ENCODE results near the gene SORBS1.
A peak's percentile ranks its signal among the peaks of the same experiment; 100 is the strongest.

SORBS1 gene

DNA sequence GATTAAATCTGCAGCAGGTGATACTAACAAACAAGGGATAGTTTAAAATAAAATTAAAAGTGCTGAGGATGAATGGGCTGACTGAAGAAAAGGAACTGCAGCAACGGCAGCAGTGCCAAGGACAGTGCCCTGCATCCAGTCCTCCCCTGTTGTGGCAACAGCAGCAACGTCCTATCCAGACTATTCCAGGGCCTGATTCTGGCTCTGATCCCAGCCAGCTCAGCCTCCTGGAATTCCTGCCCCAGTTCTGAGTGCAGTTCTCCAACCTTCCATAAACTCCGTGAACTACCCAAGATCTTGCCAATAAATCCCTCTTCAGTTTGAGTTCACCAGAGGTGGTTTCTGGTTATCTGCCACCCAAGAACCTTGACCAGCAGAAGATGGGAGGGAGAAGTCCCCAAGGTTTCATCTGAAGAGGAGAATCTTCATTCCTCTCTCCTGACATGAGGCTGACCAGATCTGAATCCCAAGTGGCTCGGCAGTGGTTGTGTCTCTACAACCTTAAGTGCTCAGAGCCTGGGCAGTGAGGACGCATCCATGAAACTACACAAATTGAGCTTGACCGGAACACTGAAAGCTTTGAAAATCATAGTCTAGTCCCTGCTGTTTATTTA, 115.8 kb downstream of the SORBS1 start:
- TF ChIP-seq EGR1 (IDR thresholded peaks at IDR 0.05): no peak
- TF ChIP-seq, protein P1, sequence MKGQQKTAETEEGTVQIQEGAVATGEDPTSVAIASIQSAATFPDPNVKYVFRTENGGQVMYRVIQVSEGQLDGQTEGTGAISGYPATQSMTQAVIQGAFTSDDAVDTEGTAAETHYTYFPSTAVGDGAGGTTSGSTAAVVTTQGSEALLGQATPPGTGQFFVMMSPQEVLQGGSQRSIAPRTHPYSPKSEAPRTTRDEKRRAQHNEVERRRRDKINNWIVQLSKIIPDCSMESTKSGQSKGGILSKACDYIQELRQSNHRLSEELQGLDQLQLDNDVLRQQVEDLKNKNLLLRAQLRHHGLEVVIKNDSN (IDR thresholded peaks at IDR 0.05): no peak
- TF ChIP-seq, protein P2, sequence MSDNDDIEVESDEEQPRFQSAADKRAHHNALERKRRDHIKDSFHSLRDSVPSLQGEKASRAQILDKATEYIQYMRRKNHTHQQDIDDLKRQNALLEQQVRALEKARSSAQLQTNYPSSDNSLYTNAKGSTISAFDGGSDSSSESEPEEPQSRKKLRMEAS (IDR thresholded peaks at IDR 0.05): no peak
- no peak for TF ChIP-seq YY1 (IDR thresholded peaks at IDR 0.05; ENCODE audit: low read depth)
- TF ChIP-seq EP300 (IDR thresholded peaks at IDR 0.05; ENCODE audit: borderline replicate concordance): no peak
- TF ChIP-seq CREB1 (IDR thresholded peaks at IDR 0.05; ENCODE audit: low read depth): no peak
- TF ChIP-seq TEAD4 (IDR thresholded peaks at IDR 0.05): peak; percentile 84
- TF ChIP-seq ZBTB7A (IDR thresholded peaks at IDR 0.05; ENCODE audit: low read depth): no peak
- TF ChIP-seq NFIC (IDR thresholded peaks at IDR 0.05): peak; percentile 76
- no peak for TF ChIP-seq FOXM1 (IDR thresholded peaks at IDR 0.05; ENCODE audit: borderline replicate concordance, low read depth)
- no peak for TF ChIP-seq CEBPB (IDR thresholded peaks at IDR 0.05)

DNA sequence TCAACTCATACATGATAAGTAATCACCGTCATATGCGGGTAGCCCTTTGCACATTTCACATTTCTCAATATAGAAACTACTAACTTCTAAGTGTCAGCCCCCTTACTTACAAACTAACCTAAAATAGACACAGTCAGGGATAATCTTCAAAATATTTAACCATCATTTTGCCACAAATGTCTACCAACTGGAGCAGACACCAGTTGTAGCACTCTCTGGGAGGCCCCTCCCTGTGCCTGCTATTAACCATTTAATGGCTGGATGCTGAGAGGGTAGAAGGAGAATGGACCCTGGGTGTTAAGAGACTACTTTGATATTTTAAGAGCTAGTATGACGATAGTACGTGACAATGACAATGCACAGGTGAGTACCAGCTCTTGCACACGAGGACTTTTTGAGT, 116.4 kb downstream of the SORBS1 start:
- TF ChIP-seq, protein P2 (IDR thresholded peaks at IDR 0.05): no peak
- TF ChIP-seq CEBPB (IDR thresholded peaks at IDR 0.05) (no peak), RAD21 (IDR thresholded peaks at IDR 0.05; ENCODE audit: low read depth) (no peak), EP300 (IDR thresholded peaks at IDR 0.05; ENCODE audit: borderline replicate concordance) (no peak), NFIC (IDR thresholded peaks at IDR 0.05) (no peak), FOXM1 (IDR thresholded peaks at IDR 0.05; ENCODE audit: borderline replicate concordance, low read depth) (no peak), TCF12 (IDR thresholded peaks at IDR 0.05; ENCODE audit: low read depth) (no peak)
- TF ChIP-seq, protein P1 (IDR thresholded peaks at IDR 0.05): no peak
- TF ChIP-seq, protein P3, sequence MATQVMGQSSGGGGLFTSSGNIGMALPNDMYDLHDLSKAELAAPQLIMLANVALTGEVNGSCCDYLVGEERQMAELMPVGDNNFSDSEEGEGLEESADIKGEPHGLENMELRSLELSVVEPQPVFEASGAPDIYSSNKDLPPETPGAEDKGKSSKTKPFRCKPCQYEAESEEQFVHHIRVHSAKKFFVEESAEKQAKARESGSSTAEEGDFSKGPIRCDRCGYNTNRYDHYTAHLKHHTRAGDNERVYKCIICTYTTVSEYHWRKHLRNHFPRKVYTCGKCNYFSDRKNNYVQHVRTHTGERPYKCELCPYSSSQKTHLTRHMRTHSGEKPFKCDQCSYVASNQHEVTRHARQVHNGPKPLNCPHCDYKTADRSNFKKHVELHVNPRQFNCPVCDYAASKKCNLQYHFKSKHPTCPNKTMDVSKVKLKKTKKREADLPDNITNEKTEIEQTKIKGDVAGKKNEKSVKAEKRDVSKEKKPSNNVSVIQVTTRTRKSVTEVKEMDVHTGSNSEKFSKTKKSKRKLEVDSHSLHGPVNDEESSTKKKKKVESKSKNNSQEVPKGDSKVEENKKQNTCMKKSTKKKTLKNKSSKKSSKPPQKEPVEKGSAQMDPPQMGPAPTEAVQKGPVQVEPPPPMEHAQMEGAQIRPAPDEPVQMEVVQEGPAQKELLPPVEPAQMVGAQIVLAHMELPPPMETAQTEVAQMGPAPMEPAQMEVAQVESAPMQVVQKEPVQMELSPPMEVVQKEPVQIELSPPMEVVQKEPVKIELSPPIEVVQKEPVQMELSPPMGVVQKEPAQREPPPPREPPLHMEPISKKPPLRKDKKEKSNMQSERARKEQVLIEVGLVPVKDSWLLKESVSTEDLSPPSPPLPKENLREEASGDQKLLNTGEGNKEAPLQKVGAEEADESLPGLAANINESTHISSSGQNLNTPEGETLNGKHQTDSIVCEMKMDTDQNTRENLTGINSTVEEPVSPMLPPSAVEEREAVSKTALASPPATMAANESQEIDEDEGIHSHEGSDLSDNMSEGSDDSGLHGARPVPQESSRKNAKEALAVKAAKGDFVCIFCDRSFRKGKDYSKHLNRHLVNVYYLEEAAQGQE (IDR thresholded peaks at IDR 0.05; ENCODE audit: low read depth): no peak

DNA sequence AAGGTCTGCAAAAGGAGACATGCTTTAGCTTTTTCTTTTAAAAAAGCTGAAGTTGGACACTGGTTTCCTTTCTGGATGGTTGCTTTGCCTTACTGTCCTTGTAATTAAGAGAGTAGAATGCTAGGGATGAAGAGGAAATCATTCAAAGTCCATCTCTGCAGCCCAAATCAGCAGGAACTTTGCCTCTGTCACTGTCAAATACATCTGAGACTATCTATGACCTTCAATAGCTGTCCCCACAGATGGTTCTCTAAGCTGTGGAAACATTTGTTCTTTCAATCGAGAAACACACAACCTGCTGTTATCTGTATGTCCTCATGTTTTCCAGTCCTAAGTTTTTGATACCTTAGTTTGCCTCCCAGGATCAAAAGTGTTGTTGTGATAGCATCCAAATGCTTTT, 117.5 kb downstream of the SORBS1 start:
- TF ChIP-seq, protein P1 (IDR thresholded peaks at IDR 0.05): no peak

DNA sequence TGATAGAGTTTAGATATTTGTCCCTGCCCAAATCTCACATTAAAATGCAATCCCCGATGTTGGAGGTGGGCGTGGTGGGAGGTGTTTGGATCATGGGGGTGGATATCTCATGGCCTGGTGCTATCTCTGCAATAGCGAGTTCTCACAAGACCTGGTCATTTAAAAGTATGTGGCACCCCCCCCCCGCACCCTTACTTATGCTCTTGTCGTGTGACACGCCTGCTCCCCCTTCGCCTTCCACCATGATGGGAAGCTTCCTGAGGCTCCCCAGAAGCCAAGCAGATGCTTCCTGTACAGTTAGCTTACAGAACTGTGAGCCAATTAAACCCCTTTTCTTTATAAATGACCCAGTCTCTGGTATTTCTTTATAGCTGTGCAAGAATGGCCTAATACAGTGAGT, 118.8 kb downstream of the SORBS1 start:
- TF ChIP-seq EGR1 (IDR thresholded peaks at IDR 0.05): no peak
- TF ChIP-seq NFIC (IDR thresholded peaks at IDR 0.05): no peak
- TF ChIP-seq, protein P3 (IDR thresholded peaks at IDR 0.05; ENCODE audit: low read depth): no peak
- TF ChIP-seq TCF12 (IDR thresholded peaks at IDR 0.05; ENCODE audit: low read depth): no peak
- no peak for TF ChIP-seq RAD21 (IDR thresholded peaks at IDR 0.05; ENCODE audit: low read depth)
- TF ChIP-seq, protein P1 (IDR thresholded peaks at IDR 0.05): no peak
- TF ChIP-seq ZBTB7A (IDR thresholded peaks at IDR 0.05; ENCODE audit: low read depth): no peak
- no peak for TF ChIP-seq EP300 (IDR thresholded peaks at IDR 0.05; ENCODE audit: borderline replicate concordance)
- TF ChIP-seq, protein P2 (IDR thresholded peaks at IDR 0.05): no peak
- TF ChIP-seq TAF1 (IDR thresholded peaks at IDR 0.05; ENCODE audit: low read depth): no peak
- TF ChIP-seq FOXM1 (IDR thresholded peaks at IDR 0.05; ENCODE audit: borderline replicate concordance, low read depth): no peak

DNA sequence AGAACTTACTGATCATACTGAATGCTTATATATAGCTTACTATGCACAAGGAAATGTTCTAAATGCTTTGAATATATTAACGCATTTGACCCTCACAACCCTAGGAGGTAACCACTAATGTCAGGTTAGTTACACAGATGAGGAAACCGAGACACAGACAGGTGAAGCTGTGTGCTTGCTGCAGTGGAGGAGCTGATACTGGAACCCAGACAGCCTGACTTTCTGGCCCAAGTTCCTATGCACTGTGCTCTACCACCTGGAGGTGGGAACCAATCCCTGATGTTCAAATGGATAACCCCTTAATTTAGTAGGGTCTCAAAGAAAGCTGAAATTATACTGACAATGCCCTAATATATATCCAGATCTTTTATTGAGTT, 119.6 kb downstream of the SORBS1 start:
- TF ChIP-seq TEAD4 (IDR thresholded peaks at IDR 0.05): no peak
- TF ChIP-seq, protein P3 (IDR thresholded peaks at IDR 0.05; ENCODE audit: low read depth): no peak
- TF ChIP-seq TCF12 (IDR thresholded peaks at IDR 0.05; ENCODE audit: low read depth): no peak
- no peak for TF ChIP-seq RAD21 (IDR thresholded peaks at IDR 0.05; ENCODE audit: low read depth)
- TF ChIP-seq ZBTB7A (IDR thresholded peaks at IDR 0.05; ENCODE audit: low read depth): no peak
- no peak for TF ChIP-seq CREB1 (IDR thresholded peaks at IDR 0.05; ENCODE audit: low read depth)
- TF ChIP-seq, protein P1 (IDR thresholded peaks at IDR 0.05): no peak
- TF ChIP-seq TAF1 (IDR thresholded peaks at IDR 0.05; ENCODE audit: low read depth): no peak
- TF ChIP-seq CEBPB (IDR thresholded peaks at IDR 0.05): no peak
- TF ChIP-seq YY1 (IDR thresholded peaks at IDR 0.05; ENCODE audit: low read depth): no peak
- TF ChIP-seq FOXM1 (IDR thresholded peaks at IDR 0.05; ENCODE audit: borderline replicate concordance, low read depth): no peak
- TF ChIP-seq, protein P2 (IDR thresholded peaks at IDR 0.05): no peak
- TF ChIP-seq EP300 (IDR thresholded peaks at IDR 0.05; ENCODE audit: borderline replicate concordance): no peak
- TF ChIP-seq EGR1 (IDR thresholded peaks at IDR 0.05): no peak
- no peak for TF ChIP-seq NFIC (IDR thresholded peaks at IDR 0.05)

Measured in Ishikawa (cell line).